HG03342 (cell line): ENCODE data around the gene GEMIN7.
"Not testable (repeated sequence)": the region's sequence is repeated elsewhere in the genome, so short reads cannot be mapped to it uniquely, and the experiment has no call there.

ENCODE experiments used
- ATAC-seq: cut with Tn5 transposase; IDR thresholded peaks from one replicate; pipeline ENCODE4 v1.9.1; 2021; ENCODE audit warnings: mild to moderate bottlenecking, moderate library complexity; ENCODE audit not compliant: unreplicated experiment

The GEMIN7 gene

DNA sequence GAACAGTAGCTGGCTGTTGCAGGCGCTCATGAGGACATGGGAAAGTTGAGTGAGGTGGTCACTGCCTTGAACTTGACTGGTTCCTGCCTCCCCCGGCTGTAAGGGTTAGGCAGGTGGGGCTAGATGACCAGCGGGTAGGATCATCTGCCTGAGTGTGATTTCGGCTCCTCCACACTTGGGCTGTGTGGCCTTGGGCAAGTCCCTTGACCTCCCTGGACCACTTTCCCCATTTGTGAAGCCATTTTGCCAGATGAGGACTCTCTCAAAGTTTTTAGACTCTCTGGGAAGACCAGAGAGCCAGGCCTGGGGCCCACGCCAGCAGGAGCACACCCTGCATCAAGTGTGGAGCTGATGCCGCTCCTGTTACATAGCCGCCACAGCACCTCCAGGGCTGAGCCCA is 23.4 kb downstream of the GEMIN7 start:
- ATAC-seq: no peak

DNA sequence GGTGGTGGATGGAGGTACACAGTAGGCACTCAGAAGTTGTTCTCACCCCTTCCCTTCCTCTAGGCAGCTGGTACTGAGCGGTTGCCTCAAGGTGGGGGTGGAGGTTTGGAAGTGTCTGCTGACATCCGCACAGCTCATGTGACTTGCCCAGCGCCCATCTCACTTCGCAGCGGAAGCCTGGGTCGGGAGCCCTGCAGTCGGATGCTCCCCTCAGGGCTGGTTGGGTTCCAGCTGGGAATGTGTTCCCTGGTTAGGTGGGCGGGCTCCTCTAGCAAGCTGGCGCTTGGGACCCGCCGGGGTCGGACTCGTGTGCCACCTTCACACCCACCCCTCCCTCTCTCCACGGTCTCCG is 24.1 kb downstream of the GEMIN7 start:
- ATAC-seq: no peak

DNA sequence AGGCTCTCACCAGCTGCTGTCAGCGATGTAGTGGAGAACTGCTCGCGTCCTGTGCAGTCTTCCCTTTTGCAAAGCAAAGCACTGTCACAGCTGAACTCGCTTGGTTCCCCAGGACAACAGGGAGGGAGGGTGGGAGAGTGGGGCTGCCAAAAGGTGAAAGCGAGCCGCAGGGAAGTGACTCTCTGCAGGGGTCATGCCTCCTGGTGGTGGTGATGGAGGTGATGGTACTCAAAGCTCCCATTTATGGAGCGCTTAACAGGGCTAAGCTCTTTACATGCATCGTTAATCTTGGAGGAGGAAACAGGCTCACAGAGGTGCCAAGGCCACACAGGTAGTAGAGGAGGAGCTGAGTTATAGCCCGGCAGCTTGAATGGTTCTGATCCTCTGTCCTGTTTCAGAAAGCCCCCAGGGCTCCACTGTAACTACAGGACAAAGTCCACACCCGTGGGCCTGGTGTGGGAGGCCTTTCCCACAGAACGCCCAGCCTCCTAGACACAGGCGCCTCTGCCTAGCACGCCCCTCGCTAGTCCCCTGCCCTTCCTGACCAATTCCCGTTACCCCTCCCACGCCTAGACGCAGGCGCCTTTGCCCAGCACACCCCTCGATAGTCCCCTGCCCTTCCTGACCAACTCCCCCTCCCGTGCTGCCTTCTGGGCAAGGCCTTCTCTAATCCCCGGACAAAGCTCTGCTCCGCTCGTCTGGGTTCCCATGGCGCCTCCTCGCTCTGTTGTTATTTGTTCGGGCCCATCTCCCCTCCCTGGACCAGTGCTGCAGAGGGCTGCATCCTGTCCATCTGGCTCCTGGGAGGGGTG is 24.7 kb downstream of the GEMIN7 start:
- ATAC-seq: no peak

DNA sequence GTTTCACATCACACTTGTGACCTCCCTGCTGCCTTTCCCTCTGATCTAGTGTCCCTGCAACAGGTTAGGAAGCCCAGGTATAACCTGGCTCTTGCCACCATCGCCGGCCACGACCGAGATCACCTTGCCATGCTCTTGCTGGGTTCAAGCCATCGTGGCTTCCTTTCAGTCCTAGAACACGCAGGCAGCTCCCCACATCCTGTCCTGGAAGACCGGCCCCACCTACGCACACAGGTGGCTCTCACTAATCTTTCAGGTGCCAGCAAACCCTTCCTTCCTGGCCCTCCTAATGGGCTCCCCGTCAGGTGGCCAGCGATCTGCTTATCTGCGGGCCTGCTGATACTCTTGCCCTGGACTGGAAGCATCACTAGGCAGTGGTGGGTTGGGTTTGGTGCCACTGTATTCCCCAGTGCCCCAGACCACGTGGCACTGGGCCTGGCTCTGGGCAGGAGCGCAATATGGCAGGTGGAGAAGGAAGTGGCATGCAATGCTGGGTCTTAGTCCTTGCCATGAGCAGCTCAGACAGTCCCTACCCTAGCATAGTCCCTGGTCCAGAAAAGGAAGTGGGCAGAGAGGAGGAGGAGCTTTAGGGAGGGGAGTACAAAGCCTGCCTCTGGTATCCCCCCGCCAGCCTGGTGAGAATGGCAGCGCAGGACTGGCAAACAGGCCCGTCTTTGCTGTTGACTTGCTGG is 25.7 kb downstream of the GEMIN7 start:
- no peak for ATAC-seq

DNA sequence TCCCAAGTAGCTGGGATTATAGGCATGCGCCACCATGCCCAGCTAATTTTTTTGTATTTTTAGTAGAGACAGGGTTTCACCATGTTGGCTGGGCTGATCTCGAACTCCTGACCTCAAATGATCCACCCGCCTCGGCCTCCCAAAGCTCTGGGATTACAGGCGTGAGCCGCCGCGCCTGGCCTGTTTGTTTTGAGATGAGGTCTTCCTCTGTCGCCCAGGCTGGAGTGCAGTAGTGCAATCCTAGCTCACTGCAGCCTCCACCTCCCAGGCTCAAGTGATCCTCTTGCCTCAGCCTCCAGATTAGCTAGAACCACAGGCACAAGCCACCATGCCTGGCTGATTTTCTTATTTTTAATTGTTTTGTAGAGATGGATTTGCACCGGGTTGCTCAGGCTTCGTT is 27.3 kb downstream of the GEMIN7 start:
- ATAC-seq: not testable (repeated sequence)

DNA sequence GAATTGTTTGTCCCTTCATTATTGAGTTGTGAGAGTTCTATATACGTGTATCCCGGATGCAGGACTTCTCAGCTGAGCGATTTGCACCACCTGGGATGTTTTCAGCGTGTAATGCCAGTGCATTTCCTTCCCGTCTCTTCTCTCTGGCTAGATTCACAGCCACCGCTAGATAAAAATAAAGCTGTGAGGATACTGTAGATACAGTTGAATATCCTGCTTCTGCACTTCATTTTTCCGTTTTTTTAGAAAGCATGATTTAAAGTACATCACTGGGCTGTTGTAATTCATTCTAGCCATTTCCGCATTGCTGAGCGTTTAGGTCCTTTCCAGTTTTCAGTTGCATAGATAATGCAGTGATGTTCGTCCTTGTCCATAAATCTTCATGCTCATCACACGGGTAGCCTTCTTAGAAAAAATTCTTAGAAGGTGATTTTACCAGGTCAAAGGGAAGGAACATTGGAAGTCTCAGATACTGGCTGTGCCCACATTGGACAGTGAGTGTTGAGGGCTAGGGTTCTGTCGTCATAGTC is 28.6 kb downstream of the GEMIN7 start:
- ATAC-seq: no peak

DNA sequence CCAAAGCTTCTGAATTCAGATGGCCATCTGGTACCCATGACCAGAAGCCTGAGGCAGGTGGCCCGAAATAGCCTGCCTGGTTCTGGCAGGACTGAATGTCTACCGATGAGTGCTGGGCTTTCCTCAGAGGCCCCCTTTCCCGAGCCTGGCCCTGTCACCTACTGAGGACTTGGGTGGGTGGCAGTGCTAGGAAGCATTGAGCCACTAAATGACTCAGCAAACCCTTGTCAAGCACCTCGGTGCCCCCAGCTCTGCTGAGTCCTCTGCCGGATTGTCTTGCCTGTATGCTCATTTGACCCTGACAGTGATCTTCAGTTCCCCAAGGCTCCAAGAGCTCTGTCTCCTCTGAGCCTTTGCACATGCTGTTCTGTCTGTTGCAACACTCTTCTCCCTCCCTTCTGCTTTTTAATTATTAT is 31.8 kb downstream of the GEMIN7 start:
- ATAC-seq: no peak

DNA sequence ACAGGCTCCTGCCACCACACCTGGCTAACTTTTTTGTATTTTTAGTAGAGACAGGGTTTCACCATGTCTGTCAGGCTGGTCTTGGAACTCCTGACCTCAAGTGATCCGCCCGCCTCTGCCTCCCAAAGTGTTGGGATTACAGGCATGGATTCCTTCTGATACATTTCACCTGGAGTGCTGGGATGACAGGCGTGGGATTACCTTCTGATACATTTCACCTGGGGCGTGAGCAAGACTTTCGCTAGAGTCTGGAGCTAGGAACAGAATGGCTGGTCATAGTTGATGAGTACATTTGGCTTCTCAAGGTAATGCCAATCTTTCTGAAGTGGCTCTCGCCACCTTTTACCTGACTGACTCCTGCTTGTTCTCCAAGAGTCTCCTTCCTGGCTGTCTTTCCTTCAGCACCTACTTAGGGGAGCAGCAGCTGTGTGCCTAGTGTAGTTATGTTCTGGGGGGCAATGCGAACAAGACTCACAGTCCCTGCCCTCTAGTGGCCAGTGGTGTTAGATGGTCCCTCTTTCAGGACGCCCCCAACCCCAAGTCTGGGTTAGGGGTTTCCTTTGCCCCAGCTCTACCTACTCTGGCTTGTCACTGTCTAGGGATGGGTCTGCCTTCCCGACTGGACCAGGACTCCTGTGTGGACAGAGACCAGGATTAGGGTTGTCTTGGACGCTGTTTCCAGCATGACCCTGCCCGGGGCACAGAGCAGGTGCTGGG is 33.2 kb downstream of the GEMIN7 start:
- ATAC-seq: no peak

DNA sequence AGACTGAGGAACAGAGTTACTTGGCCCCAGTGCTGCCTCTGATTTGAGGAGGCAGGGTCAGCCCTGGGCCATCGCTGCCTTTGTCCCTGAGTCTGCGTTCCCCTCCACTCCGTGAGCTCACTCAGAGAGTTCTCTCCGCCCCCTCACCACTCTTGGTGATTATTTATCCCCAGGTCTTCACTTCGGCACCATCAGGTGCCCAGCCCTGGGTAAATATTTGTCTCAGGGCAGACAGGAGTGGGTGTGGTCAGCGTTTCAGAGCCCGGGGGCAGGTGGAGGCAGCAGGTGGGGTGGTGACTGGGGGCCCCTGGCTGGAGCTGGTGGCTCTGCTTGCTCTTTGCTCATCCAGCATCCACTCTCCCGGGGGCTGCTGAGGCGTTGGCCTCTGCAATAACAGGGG is 34.6 kb downstream of the GEMIN7 start:
- ATAC-seq: no peak

DNA sequence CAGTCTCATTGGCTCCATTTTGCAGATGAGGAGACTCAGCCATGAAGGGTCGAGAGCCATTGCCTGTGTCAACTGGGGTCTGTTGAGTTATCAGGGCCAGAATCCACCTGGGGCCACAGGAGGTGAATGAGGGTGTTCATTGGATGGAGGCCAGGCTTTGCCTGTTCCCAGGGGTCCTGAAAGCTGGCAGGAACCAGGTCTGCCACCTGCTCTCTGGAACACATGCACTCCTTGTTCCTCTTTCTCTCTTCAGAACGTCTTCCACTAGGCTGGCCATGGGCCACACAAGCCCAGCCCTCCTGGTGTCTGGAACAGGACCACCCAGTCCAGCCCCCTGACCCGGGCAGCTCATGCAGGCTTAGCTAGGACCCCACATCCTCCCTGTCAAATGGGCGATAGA is 35.1 kb downstream of the GEMIN7 start:
- ATAC-seq: no peak

DNA sequence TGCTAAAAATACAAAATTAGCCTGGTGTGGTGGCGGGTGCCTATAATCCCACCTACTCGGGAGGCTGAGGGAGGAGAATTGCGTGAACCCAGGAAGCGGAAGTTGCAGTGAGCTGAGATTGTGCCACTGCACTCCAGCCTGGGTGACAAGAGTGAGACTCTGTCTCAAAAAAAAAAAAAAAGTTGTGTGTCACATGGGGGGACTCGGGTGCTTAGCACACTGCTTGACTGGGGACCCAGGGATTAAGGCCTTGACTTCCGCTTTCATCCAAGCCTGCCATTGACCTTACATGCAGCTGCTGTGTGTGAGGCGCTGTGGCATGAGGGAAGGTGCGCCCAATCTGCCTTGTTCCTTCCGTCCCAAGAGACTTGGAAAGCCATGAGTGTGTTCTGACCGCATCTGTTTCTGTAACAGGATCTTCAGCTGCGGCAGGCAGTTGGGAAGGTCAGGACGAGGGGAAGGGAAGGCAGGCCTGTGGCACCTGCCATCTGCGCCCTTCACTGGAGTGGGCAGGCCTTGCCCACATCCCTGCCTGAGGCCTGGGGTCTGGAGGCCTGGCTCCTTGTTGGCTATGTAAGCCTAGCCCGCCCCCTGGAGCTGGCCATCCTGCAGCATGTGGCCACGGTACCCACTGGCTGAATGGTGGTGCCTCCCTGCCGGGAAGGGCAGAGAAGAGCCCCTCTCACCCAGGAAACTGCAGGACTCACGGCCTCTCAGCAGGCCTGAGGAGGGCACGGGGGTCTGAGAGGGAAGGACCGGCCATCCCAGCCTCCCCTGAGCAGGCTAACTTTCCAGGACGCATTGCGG is 37.0 kb downstream of the GEMIN7 start:
- no peak for ATAC-seq

DNA sequence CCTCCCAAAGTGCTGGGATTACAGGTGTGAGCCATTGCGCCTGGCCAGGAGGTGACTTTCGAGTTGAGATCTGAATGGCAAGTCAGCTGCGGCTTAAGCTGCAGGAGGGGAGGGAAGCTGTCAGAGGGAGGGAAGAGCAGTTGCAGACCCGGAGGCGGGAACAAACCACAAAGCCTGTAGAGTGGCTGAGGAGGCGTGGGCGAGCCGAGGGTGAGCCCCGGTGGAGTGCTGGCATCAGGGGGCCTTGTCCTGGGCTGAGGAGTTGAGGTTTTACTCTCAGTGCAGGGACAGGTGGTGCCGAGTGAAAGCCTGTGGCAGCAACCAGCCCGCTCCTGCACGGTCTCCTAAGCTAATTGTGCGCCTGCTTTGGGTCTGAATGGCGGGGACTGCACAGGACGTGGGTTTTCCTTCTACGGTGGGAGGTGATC is 38.1 kb downstream of the GEMIN7 start:
- no peak for ATAC-seq

DNA sequence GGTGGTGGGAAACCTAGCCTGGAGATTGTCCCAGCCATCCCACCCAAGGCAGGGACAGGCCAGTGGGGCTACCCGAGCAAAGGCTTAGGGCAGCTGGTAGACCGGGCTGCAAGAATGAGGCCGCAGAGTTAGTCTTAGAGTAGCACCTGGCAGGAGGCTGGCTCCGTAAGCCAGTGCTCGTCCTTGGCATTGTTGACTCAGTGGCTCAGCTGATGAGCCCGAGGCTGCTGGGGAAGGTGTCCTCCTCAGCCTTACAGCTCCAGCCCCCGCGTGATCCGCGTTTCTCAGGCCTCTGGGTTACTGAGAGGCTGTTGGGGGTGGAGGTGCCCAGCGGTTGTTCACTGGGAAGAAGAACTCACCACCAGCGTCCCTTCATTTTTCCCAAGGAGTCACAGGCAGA is 38.6 kb downstream of the GEMIN7 start:
- no peak for ATAC-seq

DNA sequence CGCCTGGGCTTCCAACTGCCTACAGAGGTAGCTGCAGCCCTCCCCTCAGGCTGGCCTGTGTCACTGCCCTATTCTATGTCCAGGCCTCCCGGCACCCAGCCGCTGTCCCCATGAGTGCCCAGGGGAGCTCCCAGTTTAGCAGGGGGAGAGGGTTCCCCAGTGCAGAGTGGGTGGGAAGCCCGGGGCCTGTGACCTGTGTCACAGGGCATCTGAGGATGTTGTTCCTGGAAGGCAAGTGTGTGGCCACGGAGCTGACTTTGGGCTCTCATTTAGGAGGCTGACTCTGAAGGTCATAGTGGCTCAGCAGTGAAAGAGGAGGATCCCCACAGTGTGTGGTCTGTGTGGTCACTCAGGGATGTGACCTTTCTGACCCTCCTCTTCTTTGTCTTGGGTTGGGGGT is 39.0 kb downstream of the GEMIN7 start:
- ATAC-seq: no peak

DNA sequence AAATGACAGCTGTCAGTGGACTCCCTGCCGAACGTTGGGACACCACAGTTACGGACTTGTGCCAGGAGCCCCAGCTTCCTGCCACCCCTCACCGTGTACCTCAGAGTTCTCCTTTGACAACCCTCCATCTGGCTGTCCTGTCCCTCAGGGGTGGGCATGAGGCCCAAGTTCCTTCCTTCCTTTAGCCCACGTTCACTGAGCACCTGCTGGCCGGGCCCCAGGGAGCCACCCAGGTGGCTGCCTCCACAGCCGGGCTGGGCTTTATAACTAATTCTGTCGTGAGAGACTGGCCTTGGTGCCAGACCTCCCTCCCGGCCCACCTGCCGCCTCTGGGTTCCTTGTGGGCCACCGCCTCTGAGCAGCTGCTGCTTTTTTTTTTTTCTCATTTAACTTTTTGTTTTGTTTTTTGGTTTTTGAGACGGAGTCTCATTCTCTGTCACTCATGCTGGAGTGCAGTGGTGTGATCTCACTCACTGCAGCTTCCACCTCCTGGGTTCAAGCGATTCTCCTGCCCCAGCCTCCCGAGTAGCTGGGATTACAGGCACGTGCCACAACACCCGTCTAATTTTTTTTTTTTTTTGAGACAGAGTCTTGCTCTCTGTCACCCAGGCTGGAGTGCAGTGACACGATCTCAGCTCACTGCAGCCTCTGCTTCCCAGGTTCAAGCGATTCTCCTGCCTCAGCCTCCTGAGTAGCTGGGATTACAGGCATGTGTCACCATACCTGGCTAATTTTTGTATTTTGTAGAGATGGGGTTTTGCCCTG is 39.7 kb downstream of the GEMIN7 start:
- ATAC-seq: not testable (repeated sequence)

DNA sequence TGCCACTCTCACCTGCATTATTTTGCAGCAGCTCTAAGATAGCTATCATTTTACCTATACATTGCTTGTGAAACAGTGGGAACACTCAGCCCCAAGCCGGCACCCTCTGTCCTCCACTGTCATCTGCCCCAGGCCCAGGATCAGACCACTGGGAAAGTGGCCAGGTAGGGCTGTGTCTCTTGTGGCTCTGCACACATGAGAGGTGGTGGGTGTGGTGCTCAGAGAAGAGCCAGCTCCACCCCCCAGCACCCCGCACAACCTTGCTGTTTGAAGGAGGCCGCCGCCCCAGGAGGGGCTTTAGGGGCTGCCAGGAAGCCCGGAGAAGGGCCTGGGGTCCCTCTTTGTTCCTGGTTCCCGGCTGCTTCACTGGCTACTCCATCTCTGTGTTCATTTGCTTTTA is 40.5 kb downstream of the GEMIN7 start:
- ATAC-seq: no peak

DNA sequence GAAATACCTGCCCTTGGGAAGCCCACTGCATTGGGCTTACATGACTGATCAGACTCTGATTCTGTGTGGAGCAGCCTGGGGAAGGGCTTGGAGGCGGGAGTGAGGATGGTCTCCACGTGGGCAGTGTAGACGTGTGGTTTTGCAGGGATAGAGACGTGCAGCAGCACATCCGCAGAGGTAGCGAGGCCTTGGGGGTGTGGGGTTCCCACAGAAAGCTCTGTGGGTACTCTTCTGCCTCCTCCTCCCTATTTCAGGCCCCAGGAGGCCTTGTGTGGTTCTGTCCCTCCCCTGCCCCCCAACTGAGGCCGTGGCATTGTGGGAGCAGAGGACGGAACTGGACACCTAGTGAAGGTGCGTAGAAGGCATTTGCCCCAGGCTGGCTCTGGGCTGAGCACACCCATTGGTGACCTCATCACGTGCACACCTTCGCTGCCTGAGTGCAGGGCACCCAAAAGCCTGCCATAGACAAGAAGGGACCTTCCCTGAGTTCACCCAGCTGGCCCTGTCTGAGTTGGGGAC is 42.8 kb downstream of the GEMIN7 start:
- no peak for ATAC-seq

DNA sequence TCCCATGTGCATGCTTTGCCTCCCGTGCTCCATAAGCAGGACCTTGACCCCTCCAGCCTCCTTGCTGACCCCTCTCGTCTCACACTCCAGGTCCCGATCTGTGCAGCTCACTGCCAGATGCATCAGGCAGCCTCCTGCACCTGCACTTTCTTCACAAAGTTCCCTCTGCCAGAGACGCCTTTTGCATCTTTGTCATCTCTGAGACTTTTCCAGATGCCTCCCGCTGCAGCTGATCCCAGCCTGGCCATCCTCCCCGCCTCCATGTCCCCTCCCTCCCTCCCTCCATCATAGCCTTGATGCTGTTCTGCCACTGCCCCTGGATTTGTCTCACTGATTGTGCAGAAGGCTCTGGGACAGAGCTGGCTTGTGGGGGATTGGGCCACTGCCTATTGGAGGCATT is 43.8 kb downstream of the GEMIN7 start:
- no peak for ATAC-seq

DNA sequence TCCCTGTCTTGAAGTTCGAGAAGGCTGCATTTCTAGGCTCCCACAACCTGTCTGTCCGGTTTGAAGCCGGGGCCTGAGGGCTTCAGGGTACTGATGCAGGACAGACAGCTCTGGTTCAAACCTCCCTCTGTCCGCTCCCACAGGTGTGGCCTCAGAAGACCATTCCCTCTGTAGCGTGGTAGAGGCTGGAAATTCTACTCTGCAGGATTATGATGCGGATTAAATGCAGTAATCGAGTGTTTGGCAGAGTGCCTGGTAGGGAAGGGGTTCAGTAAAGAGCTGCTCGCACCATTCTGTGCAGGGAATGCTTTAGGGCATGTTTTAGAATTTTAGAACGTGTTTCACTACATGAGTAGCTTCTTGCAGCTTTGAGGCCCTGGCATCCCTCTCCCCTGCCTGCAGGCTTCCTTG is 44.4 kb downstream of the GEMIN7 start:
- no peak for ATAC-seq

DNA sequence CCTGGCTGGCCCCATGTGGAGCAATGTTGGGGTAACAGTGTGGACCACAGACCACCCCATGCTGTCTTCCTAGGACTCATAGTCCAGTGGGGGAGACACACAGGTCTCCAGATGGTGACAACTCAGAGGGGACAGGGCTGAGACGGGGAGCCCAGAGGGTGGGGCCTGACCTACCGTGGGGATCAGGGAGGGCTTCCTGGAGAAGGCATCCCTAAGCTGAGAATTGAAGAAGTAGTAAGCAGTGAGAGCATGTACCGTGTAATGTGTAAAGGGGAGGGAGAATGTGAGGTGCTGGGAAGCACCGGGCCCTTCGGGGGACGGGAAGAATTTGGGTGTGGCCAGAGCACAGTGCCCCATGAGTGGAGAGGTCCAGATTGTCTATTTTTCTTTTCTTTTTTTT is 45.0 kb downstream of the GEMIN7 start:
- no peak for ATAC-seq
